ENCODE measurements around the gene LRRC46. TPM values are rescaled to one million over a fixed set of nuclear protein-coding genes. Genes with fewer than 3 reads are reported as not detected.

LRRC46 gene
- total and polyA plus RNA-seq, 2 of the 13 experiments (the other 11 are each of a cell fraction or from before 2014, with no cell fraction given): 0.09 TPM

DNA sequence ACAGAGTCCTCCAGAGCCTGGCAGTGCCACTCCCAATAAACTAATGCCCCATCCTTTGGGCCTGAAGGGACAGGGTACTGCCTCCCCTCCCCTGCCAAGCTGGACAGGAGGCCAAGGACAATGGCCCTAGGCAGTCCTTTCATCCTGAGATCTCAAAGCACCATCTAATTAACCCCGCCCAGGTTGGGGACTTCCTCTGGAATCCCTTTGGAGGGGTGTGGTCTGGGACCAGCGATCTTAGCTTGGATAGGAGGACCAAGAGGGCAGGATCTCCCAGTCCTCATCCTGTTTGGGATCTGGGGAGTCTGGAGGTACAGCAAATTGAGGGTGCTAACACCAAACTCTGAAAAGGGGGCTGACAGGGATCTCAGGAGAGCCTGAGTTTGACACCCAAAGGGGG lies 37.6 kb downstream of the LRRC46 start:
- BruUV-seq (replicated peaks): no TSS peak
- no peak for TF ChIP-seq REXO4 (CRISPR knock-in tag; IDR thresholded peaks at IDR 0.05; ENCODE audit: borderline replicate concordance)
- TF ChIP-seq, protein P1, sequence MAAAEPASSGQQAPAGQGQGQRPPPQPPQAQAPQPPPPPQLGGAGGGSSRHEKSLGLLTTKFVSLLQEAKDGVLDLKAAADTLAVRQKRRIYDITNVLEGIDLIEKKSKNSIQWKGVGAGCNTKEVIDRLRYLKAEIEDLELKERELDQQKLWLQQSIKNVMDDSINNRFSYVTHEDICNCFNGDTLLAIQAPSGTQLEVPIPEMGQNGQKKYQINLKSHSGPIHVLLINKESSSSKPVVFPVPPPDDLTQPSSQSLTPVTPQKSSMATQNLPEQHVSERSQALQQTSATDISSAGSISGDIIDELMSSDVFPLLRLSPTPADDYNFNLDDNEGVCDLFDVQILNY (CRISPR knock-in tag; conservative IDR thresholded peaks at IDR 0.05): no peak
- TF ChIP-seq MIER2 (CRISPR knock-in tag; IDR thresholded peaks at IDR 0.05): no peak
- no peak for TF ChIP-seq TRIM24 (CRISPR knock-in tag; IDR thresholded peaks at IDR 0.05)
- TF ChIP-seq, protein P2, sequence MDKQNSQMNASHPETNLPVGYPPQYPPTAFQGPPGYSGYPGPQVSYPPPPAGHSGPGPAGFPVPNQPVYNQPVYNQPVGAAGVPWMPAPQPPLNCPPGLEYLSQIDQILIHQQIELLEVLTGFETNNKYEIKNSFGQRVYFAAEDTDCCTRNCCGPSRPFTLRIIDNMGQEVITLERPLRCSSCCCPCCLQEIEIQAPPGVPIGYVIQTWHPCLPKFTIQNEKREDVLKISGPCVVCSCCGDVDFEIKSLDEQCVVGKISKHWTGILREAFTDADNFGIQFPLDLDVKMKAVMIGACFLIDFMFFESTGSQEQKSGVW (CRISPR knock-in tag; IDR thresholded peaks at IDR 0.05; ENCODE audit: borderline replicate concordance): no peak
- no peak for TF ChIP-seq EZH2 (conservative IDR thresholded peaks at IDR 0.05; ENCODE audit: low read depth, low read length)
- TF ChIP-seq ATRX (CRISPR knock-in tag; IDR thresholded peaks at IDR 0.05; ENCODE audit: borderline replicate concordance): no peak
- no peak for TF ChIP-seq ZNF205 (CRISPR knock-in tag; IDR thresholded peaks at IDR 0.05)

More for the DNA sequence above, 37.6 kb downstream of the LRRC46 start:
- Histone ChIP-seq H3K27ac (ENCODE audit: extremely low read length, insufficient read depth, low read length) (no peak overlapping the region), H3K36me3 (replicated peaks in 1 of 2; ENCODE audit: control insufficient read depth in 1 of 2, insufficient read depth in 2 of 2, low read length in 2 of 2) (no peaks in the 10 kb centered on the region), H3K9me3 (ENCODE audit: low read length) (no peaks in the 10 kb centered on the region), H3K4me3 (replicated peaks in 1 of 3; ENCODE audit: insufficient read depth in 1 of 3, low read depth in 2 of 3, low read length in 3 of 3) (no peak overlapping the region), H3K4me2 (ENCODE audit: low read depth, low read length) (no peak overlapping the region), H3K9ac (ENCODE audit: insufficient read depth, low read depth, low read length) (no peak overlapping the region), H2AFZ (ENCODE audit: low read length) (no peak overlapping the region), H4K20me1 (ENCODE audit: insufficient read depth, low read length) (no peaks in the 10 kb centered on the region), H3K4me1 (ENCODE audit: insufficient read depth, low read length) (no peaks in the 10 kb centered on the region), H3K27me3 (ENCODE audit: control insufficient read depth in 1 of 2, insufficient read depth in 2 of 2, low read length in 2 of 2) (peaks cover 5 to 32% of the 10 kb centered on the region in 2 experiments), H3K79me2 (ENCODE audit: insufficient read depth, low read length) (no peaks in the 10 kb centered on the region)
- ChIA-PET CTCF (ENCODE audit: low intra/inter-chr PET ratio, low total read pairs) (no interaction called here), POLR2A (no interaction called here)
- DNase-seq (ENCODE audit: low spot score): no peak
- WGBS (ENCODE audit: low lambda C conversion rate): 22% methylated on average over 2 of the region's 2 CpGs
- FAIRE-seq: no peak
- in situ Hi-C loops (cut with HindIII; ENCODE audit: extremely low pct_ligation_motif_present, low pct_unique_long_range_greater_than_20kb) (no loop called here), intact Hi-C loops (cut with micrococcal nuclease; ENCODE audit: unreplicated experiment) (no loop called here)
- ATAC-seq: no peak

Measured in HepG2 (cell line).